Gastrocnemius medialis (tissue), 4 donors: Measurements from ENCODE around the gene NAXE.

ENCODE experiments used
- POLR2A ChIP-seq, 2 donors: fragments of 450-650 bp; IDR thresholded peaks; one replicate each; pipeline ENCODE4 v1.6.1; 2017; ENCODE audit warnings: antibody characterized with exemption in 2 of 2, mild to moderate bottlenecking in 2 of 2, moderate library complexity in 2 of 2
- TF ChIP-seq, protein P1 (sequence below), 5 experiments: fragments of 450-650 bp in 3 of 5; fragments of 200-600 bp in 2 of 5; sonication (generic) in 2 of 5; IDR thresholded peaks in 4 of 5; conservative IDR thresholded peaks in 1 of 5; 1 replicate in 4 of 5; 2 replicates in 1 of 5; pipeline ENCODE4 v1.5.1; 2016 to 2019; ENCODE audit warnings: antibody characterized with exemption in 5 of 5, mild to moderate bottlenecking in 3 of 5, moderate library complexity in 3 of 5

- no peak for TF ChIP-seq POLR2A (IDR thresholded peaks at IDR 0.05)
- TF ChIP-seq, protein P1, sequence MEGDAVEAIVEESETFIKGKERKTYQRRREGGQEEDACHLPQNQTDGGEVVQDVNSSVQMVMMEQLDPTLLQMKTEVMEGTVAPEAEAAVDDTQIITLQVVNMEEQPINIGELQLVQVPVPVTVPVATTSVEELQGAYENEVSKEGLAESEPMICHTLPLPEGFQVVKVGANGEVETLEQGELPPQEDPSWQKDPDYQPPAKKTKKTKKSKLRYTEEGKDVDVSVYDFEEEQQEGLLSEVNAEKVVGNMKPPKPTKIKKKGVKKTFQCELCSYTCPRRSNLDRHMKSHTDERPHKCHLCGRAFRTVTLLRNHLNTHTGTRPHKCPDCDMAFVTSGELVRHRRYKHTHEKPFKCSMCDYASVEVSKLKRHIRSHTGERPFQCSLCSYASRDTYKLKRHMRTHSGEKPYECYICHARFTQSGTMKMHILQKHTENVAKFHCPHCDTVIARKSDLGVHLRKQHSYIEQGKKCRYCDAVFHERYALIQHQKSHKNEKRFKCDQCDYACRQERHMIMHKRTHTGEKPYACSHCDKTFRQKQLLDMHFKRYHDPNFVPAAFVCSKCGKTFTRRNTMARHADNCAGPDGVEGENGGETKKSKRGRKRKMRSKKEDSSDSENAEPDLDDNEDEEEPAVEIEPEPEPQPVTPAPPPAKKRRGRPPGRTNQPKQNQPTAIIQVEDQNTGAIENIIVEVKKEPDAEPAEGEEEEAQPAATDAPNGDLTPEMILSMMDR (IDR thresholded peaks at IDR 0.05 in 4 of 5, conservative IDR thresholded peaks at IDR 0.05 in 1 of 5), result no peak
These were observed 50.9 kb downstream of the NAXE start for GRCh38 chr1:156642265-156643048.
